Fibroblast of skin of scalp (primary cell): ENCODE results near the gene LRRC4B.

Experiments
- DNase-seq: peaks from one replicate; pipeline ENCODE4 v3.0.0-alpha.2; 2013

LRRC4B gene

DNA sequence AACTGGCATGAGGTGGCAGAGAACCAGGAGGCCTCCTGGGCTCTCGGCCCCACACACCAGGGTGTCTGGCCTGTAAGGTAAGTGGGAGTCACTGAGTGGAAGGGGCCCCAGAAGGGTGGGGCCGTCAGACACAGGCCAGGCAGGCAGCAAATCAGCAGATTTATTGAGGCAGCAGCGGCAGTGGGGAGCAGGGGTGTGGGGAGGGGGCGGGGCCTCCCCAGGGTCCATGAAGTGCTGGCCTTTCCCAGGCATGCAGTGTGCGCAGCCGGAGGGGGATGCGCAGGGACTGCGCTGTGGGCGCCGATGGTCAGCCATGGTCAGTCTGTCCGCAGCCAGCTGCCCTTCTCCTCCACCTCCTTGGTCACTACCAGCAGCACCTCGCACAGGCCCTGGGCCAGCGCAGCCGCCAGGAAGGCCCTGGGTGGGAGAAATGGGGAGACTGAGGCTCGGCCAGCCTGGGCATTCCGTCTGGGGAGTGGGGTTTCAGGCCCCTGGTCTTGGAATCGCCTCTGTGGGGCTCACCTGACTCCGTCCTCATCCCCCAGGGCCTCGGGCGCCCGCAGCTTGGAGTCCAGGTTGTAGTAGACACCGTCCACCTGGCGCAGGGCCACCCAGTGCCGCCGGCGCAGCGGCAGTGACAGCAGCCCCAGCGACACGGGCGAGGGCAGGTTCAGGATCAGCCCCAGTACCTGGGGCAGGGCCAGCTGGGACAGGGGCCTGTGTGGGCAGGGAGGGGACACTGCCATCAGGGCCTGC, 62.2 kb downstream of the LRRC4B start:
- no peak for DNase-seq

DNA sequence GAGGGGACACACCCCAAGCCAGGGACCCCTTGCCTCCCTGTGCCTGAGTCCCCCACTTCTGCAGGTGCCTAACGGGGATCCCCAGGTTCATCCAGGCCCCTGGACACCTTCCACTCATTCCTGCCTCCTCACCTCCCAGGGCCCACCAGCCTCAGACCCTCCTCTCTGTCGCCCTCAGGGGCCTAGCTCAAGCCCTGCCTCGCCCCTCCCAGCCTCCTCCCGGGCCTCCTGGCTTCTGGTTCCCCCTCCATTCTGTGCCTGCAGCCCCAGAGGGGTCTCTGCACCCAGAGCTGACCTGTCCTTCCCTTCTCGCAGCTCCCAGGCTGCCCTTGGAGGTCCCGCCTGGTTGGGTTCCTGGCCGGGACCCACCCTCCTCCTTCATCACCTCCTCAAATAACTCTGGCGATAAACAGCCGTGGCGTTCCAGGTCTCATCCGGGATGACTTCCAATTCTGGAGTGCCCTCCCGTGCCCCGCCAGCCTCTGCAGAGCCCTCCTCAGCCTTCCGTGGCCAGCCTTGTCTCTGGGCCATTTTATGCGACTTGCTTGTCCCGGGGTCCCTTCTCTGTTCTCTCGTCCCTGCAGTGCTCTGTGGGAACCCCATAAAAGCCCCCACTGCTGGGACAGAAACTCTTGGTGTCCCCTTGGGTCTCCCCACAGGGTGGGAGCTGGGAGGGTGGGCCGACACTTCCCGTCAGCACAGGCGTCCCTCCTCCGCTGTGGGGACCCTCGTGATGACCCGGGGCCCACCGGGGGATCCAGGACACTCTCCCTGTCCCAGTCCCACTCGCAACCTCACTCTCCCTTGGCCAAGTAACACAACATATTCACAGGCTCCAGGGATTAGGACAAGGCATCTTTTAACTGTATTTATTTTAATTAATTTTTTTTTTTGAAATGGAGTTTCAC, 66.4 kb downstream of the LRRC4B start:
- no peak for DNase-seq

DNA sequence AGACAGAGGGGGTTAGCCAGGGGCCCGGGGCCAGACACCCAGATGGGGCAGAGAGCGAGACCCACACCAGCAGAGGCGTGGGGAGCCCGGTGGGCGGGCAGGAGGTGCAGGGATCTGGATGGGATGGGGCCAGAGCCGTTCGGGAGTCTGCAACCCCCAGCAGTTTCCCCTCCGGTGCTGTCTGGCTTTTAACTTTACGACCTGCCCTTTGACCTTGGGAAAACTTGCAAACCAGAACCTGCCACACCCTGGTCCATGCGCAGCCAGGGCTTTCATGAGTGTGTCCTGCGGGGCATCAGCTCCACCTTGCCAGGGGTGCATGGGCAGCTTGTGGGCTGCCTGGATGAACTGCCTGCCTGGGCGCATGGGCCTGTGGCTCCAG, 67.1 kb downstream of the LRRC4B start:
- DNase-seq = no peak

DNA sequence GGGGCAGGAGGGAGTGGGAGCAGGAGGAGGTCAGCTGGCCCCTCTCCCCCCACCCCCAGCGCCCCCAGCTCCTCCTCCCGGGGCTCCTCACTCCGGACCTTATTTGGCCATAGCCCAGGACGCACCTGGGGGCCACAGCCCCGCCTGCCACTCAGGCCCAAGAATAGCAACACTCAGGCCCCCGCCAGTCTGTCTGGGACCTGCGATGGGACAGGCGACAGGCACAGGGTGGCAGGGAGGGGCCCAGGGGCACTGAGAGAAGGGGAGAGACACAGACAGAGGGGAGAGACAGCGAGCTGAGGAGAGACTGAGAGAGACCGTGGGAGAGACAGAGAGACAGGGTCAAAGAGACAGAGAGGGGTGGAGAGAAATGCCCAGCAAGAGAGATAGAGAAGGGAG, 67.5 kb downstream of the LRRC4B start:
- no peak for DNase-seq

DNA sequence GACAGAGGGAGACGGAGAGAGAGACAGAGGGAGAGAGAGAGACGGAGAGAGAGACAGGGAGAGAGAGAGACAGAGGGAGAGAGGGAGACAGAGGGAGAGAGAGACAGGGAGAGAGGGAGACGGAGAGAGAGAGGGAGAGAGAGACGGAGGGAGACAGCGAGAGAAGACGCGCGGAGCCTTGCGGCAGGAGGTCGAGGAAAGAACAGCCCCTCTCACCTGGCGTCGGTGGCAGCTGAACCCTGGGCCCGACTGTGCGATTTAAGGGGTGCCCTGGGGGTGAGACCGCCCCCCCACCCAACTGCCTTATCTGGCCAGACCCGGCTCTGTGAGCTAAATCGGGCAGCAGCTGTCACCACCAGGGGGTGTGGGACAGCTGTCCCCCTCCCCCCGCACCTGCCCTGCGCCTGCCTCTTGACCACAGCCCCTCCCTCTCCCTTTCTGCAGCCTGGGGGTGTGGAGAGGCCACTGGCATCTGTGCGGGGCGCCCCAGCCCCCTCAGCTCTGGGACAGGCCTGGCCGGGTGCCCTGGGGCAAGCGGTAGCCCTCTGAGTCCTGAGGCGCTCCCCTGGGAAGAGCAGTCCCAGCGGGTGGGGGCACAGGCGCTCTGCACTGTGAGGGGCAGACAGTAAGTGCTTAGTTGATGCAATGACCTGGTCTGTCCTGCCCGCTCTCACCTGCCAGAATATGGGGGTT, 68.0 kb downstream of the LRRC4B start:
- DNase-seq = no peak

DNA sequence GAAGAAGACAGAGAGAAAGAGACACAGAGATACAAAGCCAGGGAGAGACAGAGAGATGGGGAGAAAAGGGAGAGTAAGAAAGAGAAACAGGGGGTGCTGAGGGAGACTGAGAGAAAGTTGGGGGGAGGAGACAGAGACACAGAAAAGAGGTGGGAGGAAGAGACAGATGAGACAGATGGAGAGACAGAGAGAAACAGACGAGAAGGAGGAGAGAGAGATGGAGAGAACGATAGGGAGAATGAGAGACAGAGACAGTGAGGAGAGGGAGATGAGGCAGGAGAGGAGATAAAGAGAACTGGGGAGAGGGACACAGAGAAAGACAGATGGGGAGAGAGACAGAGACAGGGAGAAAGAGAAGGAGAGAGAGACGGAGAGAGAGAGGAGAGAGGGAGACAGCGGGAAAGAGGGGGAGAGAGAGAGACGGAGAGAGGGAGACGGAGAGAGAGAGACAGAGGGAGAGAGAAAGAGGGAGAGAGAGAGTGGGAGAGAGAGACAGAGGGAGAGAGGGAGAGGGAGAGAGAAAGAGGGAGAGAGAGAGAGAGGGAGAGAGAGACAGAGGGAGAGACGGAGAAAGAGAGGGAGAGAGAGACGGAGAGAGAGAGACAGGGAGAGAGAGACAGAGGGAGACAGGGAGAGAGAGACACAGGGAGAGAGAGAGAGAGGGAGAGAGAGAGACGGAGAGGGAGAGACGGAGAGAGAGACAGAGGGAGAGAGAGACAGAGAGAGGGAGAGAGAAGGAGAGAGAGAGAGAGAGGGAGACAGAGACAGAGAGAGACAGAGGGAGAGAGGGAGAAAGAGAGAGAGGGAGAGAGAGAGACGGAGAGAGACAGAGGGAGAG, 69.8 kb downstream of the LRRC4B start:
- no peak for DNase-seq

DNA sequence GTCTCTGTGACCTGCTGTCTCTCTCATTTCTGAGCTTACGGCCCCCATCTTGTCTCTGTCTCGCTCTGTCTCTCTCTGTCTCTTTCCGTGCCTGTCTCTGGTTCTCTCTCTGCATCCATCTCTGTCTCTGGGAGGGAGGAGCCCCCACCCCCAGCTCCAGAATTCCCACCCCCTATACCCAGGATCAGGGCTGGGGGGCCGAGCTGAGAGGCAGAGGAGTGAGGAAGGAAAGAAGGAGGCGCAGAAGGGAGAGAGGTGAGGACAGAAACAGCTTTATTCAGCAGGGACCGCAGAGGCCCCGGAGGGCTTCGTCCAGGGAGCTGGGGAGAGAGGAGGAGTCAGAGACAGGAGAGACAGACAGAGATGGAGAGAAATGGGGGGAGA, 71.2 kb downstream of the LRRC4B start:
- no peak for DNase-seq

DNA sequence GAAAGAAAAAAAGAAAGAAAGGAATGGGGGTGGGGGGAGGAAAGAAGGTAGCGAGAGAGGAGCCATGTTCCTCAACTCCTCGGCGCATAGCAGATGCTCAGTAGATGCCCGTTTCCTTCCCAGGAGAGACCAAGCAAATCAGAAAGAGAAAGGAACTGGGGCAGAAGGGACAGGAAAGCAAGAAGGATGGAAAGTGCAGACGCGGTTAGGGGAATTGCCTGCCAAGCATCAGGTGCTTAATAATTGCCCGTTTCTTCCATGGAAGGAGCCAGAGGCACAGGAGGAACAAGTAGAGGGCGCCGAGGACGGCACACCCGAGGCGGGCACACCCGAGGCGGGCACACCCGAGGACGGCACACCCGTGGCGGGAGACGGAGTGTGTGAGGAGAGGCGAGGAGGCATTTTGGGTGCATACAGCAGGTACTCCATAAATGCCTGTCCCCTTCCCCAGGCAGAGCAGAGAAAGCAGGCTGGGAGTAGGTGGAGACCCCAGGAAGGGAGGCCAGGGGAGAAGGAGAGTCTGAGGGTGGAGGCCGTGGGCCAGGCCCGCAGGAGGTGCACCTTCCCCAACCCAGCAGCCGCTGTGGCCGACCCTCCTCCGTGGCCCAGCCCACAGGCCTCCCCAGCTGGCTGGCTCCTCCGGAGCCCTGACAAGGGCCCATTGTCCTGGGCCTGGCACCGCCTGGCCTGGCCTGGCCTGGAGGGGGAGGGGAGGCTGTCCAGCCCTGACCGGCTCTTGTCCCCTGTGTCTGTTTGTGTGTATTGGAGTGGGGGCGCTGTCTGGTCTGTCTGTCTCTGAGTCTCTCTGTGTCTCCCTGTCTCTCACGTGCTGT, 71.8 kb downstream of the LRRC4B start:
- no peak for DNase-seq

DNA sequence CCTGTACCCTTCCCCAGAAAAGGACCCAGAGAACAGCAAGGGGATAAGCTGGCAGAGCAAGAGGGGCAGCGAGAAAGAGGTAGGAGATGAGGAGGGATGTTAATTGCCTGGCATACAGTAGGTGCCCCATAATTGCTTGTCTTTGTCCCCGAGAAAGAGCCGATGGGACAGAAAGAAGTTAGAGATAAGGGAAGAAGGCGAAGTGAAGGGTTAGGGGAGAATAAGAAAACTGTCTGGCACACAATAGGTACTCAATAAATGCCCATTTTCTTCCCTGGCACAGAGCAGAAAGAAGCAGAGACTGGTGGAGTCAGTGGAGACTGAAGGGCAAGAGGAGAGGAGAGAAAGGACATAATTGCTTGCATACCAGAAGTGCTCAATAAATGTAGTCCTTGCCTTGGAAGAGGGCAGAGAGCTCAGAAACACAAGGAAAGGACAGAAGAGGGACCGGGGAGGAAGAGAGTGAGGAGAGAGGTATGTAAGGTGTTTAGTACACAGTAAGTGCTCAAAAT, 73.2 kb downstream of the LRRC4B start:
- DNase-seq = no peak

DNA sequence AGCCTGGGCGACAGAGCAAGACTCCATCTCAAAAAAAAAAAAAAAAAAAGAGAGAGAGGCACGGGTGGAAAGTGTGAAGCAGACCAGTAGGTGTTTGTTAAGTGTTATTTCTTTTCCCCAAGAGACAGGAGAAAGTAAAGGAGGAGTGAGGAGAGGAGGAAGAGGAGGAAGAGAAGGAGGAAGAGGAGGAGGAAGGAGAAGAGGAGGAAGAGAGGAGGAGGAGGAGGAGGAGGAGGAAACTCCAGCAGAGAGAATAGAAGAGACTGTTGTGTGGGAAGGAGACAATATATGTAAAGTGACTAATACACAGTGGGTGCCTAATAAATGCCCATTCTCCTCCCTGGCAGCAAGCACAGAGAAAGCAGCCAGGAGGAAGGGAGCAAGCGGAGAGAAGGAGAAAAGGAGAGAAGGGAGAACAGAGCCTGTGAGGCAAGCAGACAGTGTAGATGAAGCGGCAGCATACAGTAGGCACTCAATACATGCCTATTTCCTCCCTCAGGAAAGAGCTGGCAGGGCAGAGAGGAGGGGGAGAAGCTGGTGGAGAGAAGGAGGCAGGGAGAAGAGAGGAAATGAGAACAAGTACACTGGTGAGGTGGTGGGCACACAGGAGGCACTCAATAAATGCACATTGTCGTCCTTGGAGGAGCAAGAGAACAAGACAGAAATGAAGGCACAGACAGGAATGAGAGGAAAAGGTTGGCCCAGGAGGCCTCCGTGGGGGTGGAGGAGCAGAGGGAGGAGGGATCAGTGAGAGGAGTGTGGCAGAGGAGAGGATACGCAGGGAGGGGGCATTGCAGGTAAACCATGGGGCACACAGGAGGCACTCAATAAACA, 73.8 kb downstream of the LRRC4B start:
- no peak for DNase-seq

DNA sequence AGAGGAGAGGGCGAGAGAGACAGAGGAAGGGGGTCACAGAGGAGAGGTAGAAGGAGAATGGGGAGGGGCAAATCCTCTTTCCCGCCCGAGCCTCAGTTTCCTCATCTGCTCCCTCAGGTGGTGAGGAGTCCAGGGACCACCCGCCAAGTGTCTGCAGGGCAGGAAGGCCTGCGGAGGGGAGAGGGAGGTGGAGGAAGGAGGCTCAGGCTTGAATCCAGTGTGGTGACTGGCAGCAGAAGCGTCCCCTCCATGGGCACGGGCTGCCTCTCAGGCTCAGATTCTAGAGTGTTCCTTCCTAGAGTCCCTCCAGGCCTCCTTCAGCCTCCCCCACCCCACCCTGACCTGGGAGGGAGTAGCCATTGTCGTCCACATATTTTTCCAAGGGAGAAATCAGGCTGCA, 75.1 kb downstream of the LRRC4B start:
- no peak for DNase-seq

DNA sequence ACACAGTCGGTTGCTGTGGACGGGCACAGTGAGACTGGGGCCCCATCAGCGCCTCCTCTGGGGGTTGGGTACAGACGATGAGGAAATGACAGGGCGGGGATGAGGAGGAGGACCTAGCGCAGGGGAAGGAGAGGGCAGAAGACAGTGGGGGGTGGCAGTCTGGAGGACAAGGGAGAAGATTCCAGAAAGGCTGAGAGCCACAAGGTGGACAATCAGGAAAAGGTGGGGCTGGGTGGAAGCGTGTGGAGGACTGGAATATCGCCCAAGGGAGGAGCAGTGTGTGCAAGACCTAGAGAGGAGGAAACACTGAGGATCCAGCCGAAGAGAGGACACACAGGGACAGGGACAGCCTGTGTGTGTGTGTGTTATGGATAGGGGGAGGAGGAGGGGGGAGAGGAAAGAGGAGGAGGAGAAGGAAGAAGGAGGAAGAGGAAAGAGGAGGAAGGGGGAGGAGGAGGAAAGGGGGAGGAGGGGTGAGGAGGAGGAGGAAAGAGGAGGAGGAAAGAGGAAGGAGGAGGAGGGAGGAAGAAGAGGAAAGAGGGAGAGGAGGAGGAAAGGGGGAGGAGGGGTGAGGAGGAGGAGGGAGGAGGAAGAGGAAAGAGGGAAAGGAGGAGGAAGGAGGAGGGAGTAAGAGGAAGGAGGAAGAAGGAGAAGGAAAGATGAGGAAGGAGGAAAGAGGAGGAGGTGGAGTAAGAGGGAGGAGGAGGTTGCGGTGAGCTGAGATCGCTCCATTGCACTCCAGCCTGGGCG, 75.8 kb downstream of the LRRC4B start:
- DNase-seq = no peak

DNA sequence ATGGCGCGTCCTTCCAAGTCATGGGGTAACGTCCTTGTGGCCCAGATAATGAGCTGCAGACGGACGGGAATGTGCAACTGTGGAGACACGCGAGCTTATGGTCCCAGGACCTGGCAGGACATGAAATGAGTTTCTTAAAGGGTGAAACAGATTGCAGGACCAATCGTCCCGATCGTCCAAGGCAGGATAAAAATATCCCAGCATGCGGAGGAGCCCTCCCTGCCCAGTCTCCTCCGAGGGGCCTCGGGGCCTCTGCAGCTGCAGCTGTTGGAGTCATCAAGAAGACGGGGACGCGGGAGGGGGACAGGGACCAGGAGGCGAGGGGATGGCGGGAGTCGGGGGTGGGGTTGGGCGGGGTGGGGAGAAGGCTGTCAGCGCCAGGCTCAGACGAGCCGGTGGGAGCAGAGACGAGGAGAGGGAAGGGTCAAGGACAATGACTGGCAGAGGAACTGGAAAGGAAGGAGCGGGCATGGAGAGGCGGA, 77.2 kb downstream of the LRRC4B start:
- DNase-seq = no peak

DNA sequence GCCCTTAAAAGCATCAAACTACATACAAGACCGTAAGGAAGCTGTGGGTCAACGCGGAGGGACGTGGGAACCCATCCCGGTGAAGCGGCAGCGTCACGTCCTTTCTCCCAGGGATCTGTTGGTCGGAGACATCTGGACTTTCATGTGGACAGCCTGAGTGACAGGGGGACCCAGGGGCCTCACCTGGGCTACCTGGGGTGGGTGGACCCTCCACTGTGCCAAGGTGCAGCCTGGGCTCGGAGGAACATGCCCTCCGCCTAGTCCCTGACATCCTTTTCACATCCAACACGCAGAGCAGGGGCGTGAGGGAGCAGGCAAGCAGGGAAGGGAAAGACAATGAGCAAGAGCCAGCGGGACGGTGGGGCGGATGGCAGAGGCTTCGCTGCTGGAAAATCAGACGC, 77.8 kb downstream of the LRRC4B start:
- no peak for DNase-seq

DNA sequence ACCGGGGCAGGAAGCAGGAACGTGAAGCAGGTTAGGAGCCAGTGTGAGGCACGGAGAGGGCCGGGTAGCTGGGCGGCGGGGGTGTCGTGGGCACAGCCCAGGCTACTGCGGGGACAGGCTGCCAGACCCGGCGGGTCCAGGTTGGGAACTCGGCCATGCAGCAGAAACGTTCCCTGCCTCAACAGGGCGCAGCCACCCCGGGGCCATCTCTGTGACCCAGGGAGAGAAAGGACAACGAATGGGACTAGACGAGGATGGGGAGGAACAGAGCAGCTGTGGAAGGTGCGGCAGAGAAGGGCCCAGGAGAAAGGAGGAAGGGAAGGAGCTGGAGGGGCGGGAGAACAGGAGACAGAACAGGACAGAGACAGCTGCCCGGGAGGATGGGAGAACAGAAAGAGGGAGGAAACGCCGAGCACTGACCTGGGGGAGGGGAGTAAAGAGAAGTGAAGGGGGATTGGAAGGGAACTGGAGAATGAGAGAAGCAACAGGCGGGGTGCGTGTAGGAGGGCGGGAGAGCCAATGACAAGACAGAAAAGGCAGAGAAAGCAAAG, 78.7 kb downstream of the LRRC4B start:
- DNase-seq = no peak

DNA sequence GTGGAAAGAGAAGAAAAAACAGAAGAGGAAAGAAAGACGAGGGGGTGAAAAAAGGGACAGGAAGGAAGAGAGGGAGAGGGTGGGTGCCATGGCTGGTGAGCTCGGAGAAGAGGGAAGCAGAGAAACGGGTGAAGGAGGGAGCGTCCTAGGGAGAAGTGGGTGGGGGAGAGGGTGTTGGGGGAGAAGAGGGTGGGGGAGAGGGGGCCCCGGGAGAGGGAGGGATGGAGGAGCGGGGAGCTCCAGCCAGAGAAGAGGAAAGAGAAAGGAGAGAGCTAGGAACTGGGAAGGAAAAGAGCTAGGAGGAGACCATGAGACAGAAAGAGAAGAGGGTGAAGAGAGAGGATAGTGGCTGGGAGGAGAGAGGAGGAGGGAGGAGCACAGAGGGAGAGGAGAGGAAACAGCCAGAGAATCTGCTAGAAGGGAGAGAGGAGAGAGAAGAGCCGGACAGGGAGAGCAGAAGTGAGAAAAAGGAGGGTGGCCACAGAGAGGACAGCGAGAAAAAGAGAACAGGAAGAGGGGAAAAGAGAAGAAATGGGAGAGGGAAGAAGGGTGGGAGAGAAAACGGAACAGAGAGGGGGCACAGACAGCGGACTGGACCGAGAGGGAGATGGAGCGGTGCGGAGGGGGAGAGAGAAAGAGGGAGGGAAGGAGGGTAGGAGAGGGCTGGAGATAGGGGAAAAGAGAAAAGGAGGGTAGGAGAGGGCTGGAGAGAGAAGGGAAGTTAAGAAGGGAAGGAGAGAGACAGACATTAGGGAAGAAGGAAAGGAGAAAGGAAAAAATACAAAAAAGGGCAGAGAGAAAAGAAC, 79.6 kb downstream of the LRRC4B start:
- DNase-seq = no peak

DNA sequence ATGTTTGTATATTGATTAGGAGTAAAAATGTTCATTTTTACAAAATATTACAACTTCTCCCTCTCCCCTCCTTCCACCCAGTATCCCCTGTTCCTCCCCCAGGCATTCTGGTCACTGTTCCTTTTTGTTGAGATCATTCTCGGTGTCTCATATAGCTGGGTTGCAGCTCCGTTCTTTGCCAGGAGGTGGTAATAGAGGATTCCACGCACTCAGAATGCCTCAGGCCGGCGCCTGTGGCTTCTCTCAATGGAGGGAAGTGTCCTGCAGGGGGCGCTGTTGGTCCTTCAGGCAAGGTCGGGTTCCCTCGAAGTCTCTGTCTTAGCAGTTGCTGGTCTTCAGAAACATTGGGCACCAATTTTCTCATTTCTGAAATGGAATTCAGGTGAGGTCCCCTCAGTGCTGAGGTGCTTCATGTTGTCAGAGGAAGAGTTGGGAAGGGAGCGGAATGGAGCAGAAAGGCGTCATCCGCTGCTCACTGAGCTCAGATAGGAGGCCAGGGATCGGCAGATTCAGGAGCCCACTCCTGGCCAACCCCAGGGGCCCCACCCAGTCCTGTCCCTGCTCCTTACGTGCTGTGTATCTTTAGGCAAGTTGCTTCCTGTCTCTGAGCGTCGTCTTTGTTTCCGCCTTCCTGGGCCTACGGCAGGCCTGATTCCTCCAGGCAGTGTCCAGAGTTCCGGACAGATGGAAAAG, 81.3 kb downstream of the LRRC4B start:
- peak; percentile 36 for DNase-seq
